HepG2 (cell line): ENCODE data around the gene UCP3. TPM values are rescaled to one million over a fixed set of nuclear protein-coding genes. Genes with fewer than 3 reads are reported as not detected.

ENCODE experiments used
- ATAC-seq: fragments of 200-7000 bp; cut with Tn5 transposase; 3 replicates; pipeline ENCODE4 v1.9.1; 2020; ENCODE audit warnings: mild to moderate bottlenecking, moderate library complexity
- BruUV-seq: library from RNA; stranded (reverse); fragments of 400-500 nt; replicated peaks from 2 replicates; lab custom pipeline; 2021; lab: Mats Ljungman, UMichigan
- CTCF ChIA-PET: fragments of 300-600 bp; formaldehyde crosslinking; extraction: SDS; loops from one replicate; lab custom pipeline; 2021; ENCODE audit warnings: low total read pairs, inconsistent platforms, low intra/inter-chr PET ratio; lab: Yijun Ruan, JAX
- POLR2A ChIA-PET: fragments of 350-600 bp; sonication (Branson Sonifier 250); formaldehyde crosslinking; loops from one replicate; lab custom pipeline; 2020; ENCODE audit warnings: antibody characterized with exemption, inconsistent platforms; lab: Yijun Ruan, JAX
- DNase-seq: peaks from one replicate; pipeline ENCODE4 v3.0.0-alpha.2; 2015; ENCODE audit warnings: low spot score
- FAIRE-seq: peaks from 3 replicates; lab custom pipeline; 2011; peaks lifted over from hg19 to GRCh38; lab: Jason Lieb, UNC
- H2AFZ ChIP-seq: one replicate; pipeline ENCODE4 v1.6.1; 2011; ENCODE audit warnings: low read length, inconsistent platforms
- H3K27ac ChIP-seq: fragments of 300-600 bp; 3 replicates; pipeline ENCODE4 v1.8.0; 2011; ENCODE audit warnings: mixed run types, mild to moderate bottlenecking, mixed read lengths, low read length, inconsistent platforms; ENCODE audit not compliant: insufficient read depth; ENCODE audit errors: extremely low read length
- H3K27me3 ChIP-seq, 2 experiments: fragments of 200-600 bp in 1 of 2; 2 replicates in 1 of 2; 3 replicates in 1 of 2; pipeline versions ENCODE4 v1.6.0 to v1.8.0; 2011; ENCODE audit warnings: low read length in 2 of 2, mild to moderate bottlenecking in 2 of 2, moderate library complexity in 2 of 2, inconsistent platforms in 1 of 2; ENCODE audit not compliant: insufficient read depth in 2 of 2, control insufficient read depth in 1 of 2
- H3K36me3 ChIP-seq, 2 experiments: fragments of 200-600 bp in 1 of 2; replicated peaks in 1 of 2; 2 replicates in 1 of 2; 3 replicates in 1 of 2; pipeline versions ENCODE4 v1.5.1 to v1.8.0; 2011; ENCODE audit warnings: low read length in 2 of 2, inconsistent platforms in 1 of 2; ENCODE audit not compliant: insufficient read depth in 2 of 2, control insufficient read depth in 1 of 2
- H3K4me1 ChIP-seq: 2 replicates; pipeline ENCODE4 v1.5.1; 2012; ENCODE audit warnings: low read length, inconsistent platforms; ENCODE audit not compliant: insufficient read depth
- H3K4me2 ChIP-seq: 2 replicates; pipeline ENCODE4 v1.6.0; 2011; ENCODE audit warnings: low read depth, low read length, inconsistent platforms
- H3K4me3 ChIP-seq, 3 experiments: fragments of 200-600 bp in 1 of 3; sonication (generic), shearing (Covaris generic) in 1 of 3; replicated peaks in 1 of 3; 2 replicates each; pipeline ENCODE4 v1.5.1; 2011 to 2016; ENCODE audit warnings: low read length in 3 of 3, inconsistent platforms in 2 of 3, low read depth in 2 of 3, mild to moderate bottlenecking in 2 of 3, control low read depth in 1 of 3, mixed read lengths in 1 of 3; ENCODE audit not compliant: insufficient read depth in 1 of 3
- H3K79me2 ChIP-seq: one replicate; pipeline ENCODE4 v1.6.1; 2011; ENCODE audit warnings: low read length, inconsistent platforms; ENCODE audit not compliant: insufficient read depth
- H3K9ac ChIP-seq: 2 replicates; pipeline ENCODE4 v1.6.0; 2011; ENCODE audit warnings: mild to moderate bottlenecking, low read depth, low read length, inconsistent platforms; ENCODE audit not compliant: insufficient read depth
- H3K9me3 ChIP-seq: 2 replicates; pipeline ENCODE4 v1.5.1; 2012; ENCODE audit warnings: mild to moderate bottlenecking, low read length
- H4K20me1 ChIP-seq: 2 replicates; pipeline ENCODE4 v1.6.0; 2011; ENCODE audit warnings: inconsistent platforms, mild to moderate bottlenecking, low read length, moderate library complexity; ENCODE audit not compliant: insufficient read depth
- ETV6 ChIP-seq: sonication (generic); formaldehyde crosslinking; conservative IDR thresholded peaks from 2 replicates; pipeline ENCODE4 v1.4.0; 2020; ENCODE audit warnings: missing genetic modification reagents
- LCORL ChIP-seq, 2 experiments: fragments of 450-650 bp in 1 of 2; sonication (generic) in 1 of 2; formaldehyde crosslinking in 1 of 2; IDR thresholded peaks; 2 replicates each; pipeline versions ENCODE4 v1.5.0 to v1.6.1; 2017 to 2020; ENCODE audit warnings: antibody characterized with exemption in 1 of 2, missing genetic modification reagents in 1 of 2
- REL ChIP-seq: sonication (generic); formaldehyde crosslinking; conservative IDR thresholded peaks from 2 replicates; pipeline ENCODE4 v1.8.0; 2022; ENCODE audit warnings: mild to moderate bottlenecking, missing genetic modification reagents, moderate library complexity
- THRA ChIP-seq: sonication (generic); formaldehyde crosslinking; IDR thresholded peaks from 2 replicates; pipeline ENCODE4 v1.4.0; 2020; ENCODE audit warnings: missing genetic modification reagents, borderline replicate concordance
- WGBS: methylation state at CpG from one replicate; pipeline ENCODE4 v1.1.6; 2017; ENCODE audit warnings: low lambda C conversion rate; 5-methylcytosine and 5-hydroxymethylcytosine counted together
- in situ Hi-C: cut with HindIII; loops from 2 replicates; pipeline ENCODE4 v1.10.0; 2017; ENCODE audit warnings: low pct_unique_long_range_greater_than_20kb; ENCODE audit not compliant: extremely low pct_ligation_motif_present
- intact Hi-C: fragments of 100-400 bp; cut with micrococcal nuclease; formaldehyde crosslinking; loops from one replicate; pipeline ENCODE4 v1.10.0; 2022; ENCODE audit not compliant: unreplicated experiment
- polyA plus RNA-seq, 8 experiments: library from polyadenylated mRNA; depleted of rRNA in 3 of 8; stranded (reverse) in 7 of 8; unstranded in 1 of 8; fragments of >200 nt; fragmentation: Illumina TruSeq in 4 of 8; extraction: Trizol in 4 of 8; gene quantifications; 2 replicates each; pipeline versions ENCODE4 v1.2.1 to v1.2.3, GENCODE V29; 2011 to 2016; ENCODE audit warnings: low read depth in 4 of 8, missing spikeins in 1 of 8, mixed read lengths in 1 of 8; ENCODE audit not compliant: insufficient read depth in 1 of 8
- total RNA-seq, 5 experiments: library from RNA; depleted of rRNA; stranded (reverse); fragments of >200 nt; fragmentation: Illumina TruSeq; extraction: Trizol; gene quantifications; 2 replicates each; pipeline ENCODE4 v1.2.3, GENCODE V29; 2016; ENCODE audit warnings: low read depth in 1 of 5

UCP3 gene
- total and polyA plus RNA-seq, 2 of the 13 experiments (the other 11 are each of a cell fraction or from before 2014, with no cell fraction given), result 0.37 TPM; not detected in 1

GRCh38 chr11:74018331-74019005 is 9.6 kb upstream of the UCP3 start (continued):
- TF ChIP-seq THRA (CRISPR knock-in tag) (peak; percentile 24; the same call in 1 of the 2 replicates), LCORL (IDR thresholded peaks at IDR 0.05) (no peak), LCORL (CRISPR knock-in tag; IDR thresholded peaks at IDR 0.05) (peak; percentile 94)

DNA sequence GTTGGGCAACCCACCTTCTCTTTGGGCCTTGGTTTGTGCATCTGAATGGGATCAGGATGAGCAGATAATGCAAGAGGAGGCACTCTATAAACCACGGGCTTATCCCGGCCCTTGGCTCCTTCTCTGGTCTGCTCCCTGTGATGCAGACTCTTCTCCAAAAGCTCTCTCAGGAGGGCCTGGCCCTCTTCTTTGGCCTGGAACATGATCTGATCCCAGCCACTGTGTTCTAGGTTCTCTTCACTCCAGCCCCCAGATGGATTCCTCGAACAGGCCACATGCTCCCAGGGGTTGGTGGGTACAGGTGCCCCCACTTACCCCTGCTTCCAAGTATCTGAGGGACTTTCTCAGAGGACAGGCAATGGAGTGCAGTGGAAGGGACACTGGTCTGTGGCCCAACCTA is 8.7 kb upstream of the UCP3 start:
- ATAC-seq (no peak), FAIRE-seq (no peak), DNase-seq (no peak)
- H3K79me2 ChIP-seq, result no peaks in the 10 kb centered on the region
- H3K4me1 ChIP-seq, result peaks cover 37% of the 10 kb centered on the region
- POLR2A ChIA-PET, result interaction anchor here (1.2 to 2.0 kb wide), 4 partner anchors 12 to 153 kb away, joined by 3 to 32 read pairs (median 4); partner anchors contain the start of genes C2CD3, PPME1 and UCP2
- no peaks in the 10 kb centered on the region for H4K20me1 ChIP-seq
- no peak overlapping the region for H2AFZ ChIP-seq
- H3K4me3 ChIP-seq, result no peak overlapping the region
- peak overlapping the region; percentile 85 for H3K4me2 ChIP-seq
- peak overlapping the region; percentile 92 for H3K27ac ChIP-seq
- no peaks in the 10 kb centered on the region for H3K9me3 ChIP-seq
- TSS peak; percentile 36 for BruUV-seq
- intact Hi-C loops, result no loop called here
- 90% methylated on average over 2 of the region's 3 CpGs for WGBS
- CTCF ChIA-PET, result no interaction called here
- in situ Hi-C loops, result no loop called here
- TF ChIP-seq REL (CRISPR knock-in tag) (no peak), ETV6 (CRISPR knock-in tag) (no peak)
- H3K36me3 ChIP-seq, result no peaks in the 10 kb centered on the region; a peak in 1 of 5 replicates
- H3K27me3 ChIP-seq, result no peaks in the 10 kb centered on the region
- H3K9ac ChIP-seq, result peak overlapping the region; percentile 72; the same call in 1 of the 2 replicates
